Hepatocyte (in vitro differentiated cells): ENCODE data around the gene FOSL2. TPM values are rescaled to one million over a fixed set of nuclear protein-coding genes. Genes with fewer than 3 reads are reported as not detected.
A peak's percentile ranks its signal among the peaks of the same experiment; 100 is the strongest.

Experiments
- DNase-seq: peaks from one replicate; pipeline ENCODE4 v3.0.0-alpha.2; 2016; ENCODE audit warnings: low spot score
- H2AFZ ChIP-seq: fragments of 200-600 bp; sonication (generic); 2 replicates; pipeline ENCODE4 v1.6.0; 2016; ENCODE audit warnings: antibody characterized with exemption, mild to moderate bottlenecking
- H3K27ac ChIP-seq: fragments of 200-600 bp; sonication (generic); 2 replicates; pipeline ENCODE4 v1.5.1; 2016; ENCODE audit warnings: mild to moderate bottlenecking
- H3K27me3 ChIP-seq: fragments of 200-600 bp; sonication (generic); 2 replicates; pipeline ENCODE4 v1.6.1; 2016
- H3K36me3 ChIP-seq: fragments of 200-600 bp; sonication (generic); replicated peaks from 2 replicates; pipeline ENCODE4 v1.5.1; 2016; ENCODE audit warnings: low read depth; ENCODE audit not compliant: insufficient read depth
- H3K4me1 ChIP-seq: fragments of 200-600 bp; sonication (generic); 2 replicates; pipeline ENCODE4 v1.5.1; 2016; ENCODE audit warnings: mild to moderate bottlenecking, moderate library complexity; ENCODE audit not compliant: insufficient read depth
- H3K4me2 ChIP-seq: fragments of 200-600 bp; sonication (generic); 2 replicates; pipeline ENCODE4 v1.6.0; 2016
- H3K4me3 ChIP-seq: fragments of 200-600 bp; sonication (generic); 2 replicates; pipeline ENCODE4 v1.5.1; 2016; ENCODE audit warnings: mild to moderate bottlenecking
- H3K79me2 ChIP-seq: fragments of 200-600 bp; sonication (generic); 2 replicates; pipeline ENCODE4 v1.6.0; 2017; ENCODE audit warnings: mild to moderate bottlenecking
- H3K9me2 ChIP-seq: fragments of 200-600 bp; sonication (generic); replicated peaks from 2 replicates; pipeline ENCODE4 v1.6.0; 2017; ENCODE audit warnings: mild to moderate bottlenecking; ENCODE audit not compliant: insufficient read depth
- H3K9me3 ChIP-seq: fragments of 200-600 bp; sonication (generic); 2 replicates; pipeline ENCODE4 v1.5.1; 2016; ENCODE audit warnings: low read depth, mild to moderate bottlenecking
- H4K20me1 ChIP-seq: fragments of 200-600 bp; sonication (generic); 2 replicates; pipeline ENCODE4 v1.6.0; 2016; ENCODE audit warnings: mild to moderate bottlenecking; ENCODE audit not compliant: insufficient read depth, poor library complexity, severe bottlenecking
- EZH2 ChIP-seq: fragments of 200-600 bp; sonication (generic); IDR thresholded peaks from 2 replicates; pipeline ENCODE4 v1.6.1; 2016; ENCODE audit warnings: antibody characterized with exemption, mild to moderate bottlenecking, borderline replicate concordance
- EZH2phosphoT487 ChIP-seq: fragments of 200-600 bp; sonication (generic); IDR thresholded peaks from one replicate; pipeline ENCODE4 v1.6.1; 2018; ENCODE audit warnings: antibody characterized with exemption, mild to moderate bottlenecking, low read depth, moderate library complexity; ENCODE audit not compliant: unreplicated experiment, severe bottlenecking
- WGBS: methylation state at CpG from one replicate; pipeline ENCODE4 v1.1.6; 2016; ENCODE audit warnings: low lambda C conversion rate; ENCODE audit errors: missing lambda C conversion rate; 5-methylcytosine and 5-hydroxymethylcytosine counted together
- polyA plus RNA-seq: library from polyadenylated mRNA; unstranded; fragments of >200 nt; fragmentation: Nextera tagmentation; extraction: Ambion mirVana; gene quantifications from 2 replicates; pipeline ENCODE4 v1.2.1, GENCODE V29; 2016
- total RNA-seq: library from RNA; depleted of rRNA; stranded (reverse); fragments of >200 nt; gene quantifications from 2 replicates; pipeline ENCODE4 v1.2.3, GENCODE V29; 2014
- TF ChIP-seq, protein P1 (sequence below): fragments of 200-600 bp; sonication (generic); IDR thresholded peaks from 2 replicates; pipeline ENCODE4 v1.5.1; 2016; ENCODE audit warnings: antibody characterized with exemption, mild to moderate bottlenecking; ENCODE audit not compliant: poor library complexity

The FOSL2 gene
- total and polyA plus RNA-seq, 2 experiments from 2014 or later = 91.1 to 148 TPM

DNA sequence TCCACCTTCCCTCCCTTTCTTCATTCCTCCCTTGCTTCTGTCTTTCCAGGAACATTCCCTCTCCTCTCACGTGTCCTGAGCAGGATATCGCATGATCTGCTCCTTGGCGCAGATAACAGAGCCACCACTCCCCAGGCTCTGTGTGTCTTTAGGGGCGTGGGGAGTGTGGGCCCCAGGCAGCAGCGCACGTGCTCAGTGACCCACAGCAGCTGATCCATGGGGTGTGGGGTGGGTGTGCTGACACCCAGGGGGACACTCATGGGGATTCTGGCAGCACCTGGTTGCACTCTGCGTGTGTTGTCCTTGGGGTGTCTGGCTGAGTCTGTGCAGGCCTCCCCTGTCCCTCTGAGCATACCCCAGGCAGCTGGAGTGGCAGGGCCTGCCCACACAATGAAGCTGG, 9.9 kb upstream of the FOSL2 start:
- Histone ChIP-seq H3K79me2 (no peaks in the 10 kb centered on the region), H3K4me3 (no peak overlapping the region), H3K9me3 (no peaks in the 10 kb centered on the region), H2AFZ (no peak overlapping the region), H3K4me1 (peaks cover 44% of the 10 kb centered on the region), H3K9me2 (no peaks in the 10 kb centered on the region), H3K27ac (peak overlapping the region; percentile 96), H3K36me3 (no peaks in the 10 kb centered on the region), H3K4me2 (no peak overlapping the region), H4K20me1 (no peaks in the 10 kb centered on the region), H3K27me3 (no peaks in the 10 kb centered on the region)
- WGBS = 56% methylated on average over 7 of the region's 7 CpGs
- no peak for DNase-seq
- TF ChIP-seq EZH2 (no peak), EZH2phosphoT487 (no peak)
- TF ChIP-seq, protein P1, sequence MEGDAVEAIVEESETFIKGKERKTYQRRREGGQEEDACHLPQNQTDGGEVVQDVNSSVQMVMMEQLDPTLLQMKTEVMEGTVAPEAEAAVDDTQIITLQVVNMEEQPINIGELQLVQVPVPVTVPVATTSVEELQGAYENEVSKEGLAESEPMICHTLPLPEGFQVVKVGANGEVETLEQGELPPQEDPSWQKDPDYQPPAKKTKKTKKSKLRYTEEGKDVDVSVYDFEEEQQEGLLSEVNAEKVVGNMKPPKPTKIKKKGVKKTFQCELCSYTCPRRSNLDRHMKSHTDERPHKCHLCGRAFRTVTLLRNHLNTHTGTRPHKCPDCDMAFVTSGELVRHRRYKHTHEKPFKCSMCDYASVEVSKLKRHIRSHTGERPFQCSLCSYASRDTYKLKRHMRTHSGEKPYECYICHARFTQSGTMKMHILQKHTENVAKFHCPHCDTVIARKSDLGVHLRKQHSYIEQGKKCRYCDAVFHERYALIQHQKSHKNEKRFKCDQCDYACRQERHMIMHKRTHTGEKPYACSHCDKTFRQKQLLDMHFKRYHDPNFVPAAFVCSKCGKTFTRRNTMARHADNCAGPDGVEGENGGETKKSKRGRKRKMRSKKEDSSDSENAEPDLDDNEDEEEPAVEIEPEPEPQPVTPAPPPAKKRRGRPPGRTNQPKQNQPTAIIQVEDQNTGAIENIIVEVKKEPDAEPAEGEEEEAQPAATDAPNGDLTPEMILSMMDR = no peak

DNA sequence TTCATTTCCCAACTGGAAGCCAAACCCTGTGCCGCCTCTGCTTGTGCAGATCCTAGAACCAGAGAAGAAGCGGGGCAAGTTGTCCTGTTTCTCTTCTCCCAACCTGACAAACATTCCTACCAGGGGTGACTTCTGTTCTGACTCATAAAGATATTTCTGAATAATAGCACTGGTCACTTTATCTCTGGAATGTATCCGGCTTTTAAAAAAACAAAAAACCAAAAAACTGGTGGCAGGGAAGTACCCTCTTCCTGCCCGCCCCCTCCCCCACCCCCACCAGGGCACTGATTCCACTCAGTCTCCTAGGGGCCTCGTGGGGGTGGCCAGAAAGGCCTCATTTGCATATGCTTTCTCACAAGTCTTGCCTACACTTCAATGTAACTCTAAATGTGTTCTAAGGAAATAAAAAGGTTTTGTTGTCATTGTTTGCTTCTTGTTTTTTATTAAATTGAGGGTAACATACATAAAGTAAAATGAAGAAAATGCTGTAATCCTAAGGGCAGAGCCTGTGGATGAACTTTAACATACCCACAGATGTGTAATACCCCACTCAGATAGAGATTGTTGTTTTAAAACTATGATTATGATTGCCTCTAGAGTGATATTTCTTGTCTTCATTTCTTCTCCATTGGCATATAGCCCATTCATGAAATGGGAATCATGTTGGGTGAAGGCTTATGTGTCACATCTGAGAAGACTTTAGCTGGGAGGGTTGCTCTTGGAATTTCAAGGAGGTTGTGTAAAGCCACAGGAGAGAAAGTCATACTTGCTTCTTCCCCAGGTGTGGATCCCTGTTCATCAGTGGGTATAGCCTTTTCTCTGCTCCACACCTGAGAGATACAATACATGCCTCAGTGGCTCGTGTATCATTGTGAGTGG, 5.3 kb upstream of the FOSL2 start:
- Histone ChIP-seq H2AFZ (no peak overlapping the region), H4K20me1 (no peaks in the 10 kb centered on the region), H3K79me2 (no peaks in the 10 kb centered on the region), H3K27me3 (no peaks in the 10 kb centered on the region), H3K4me3 (no peak overlapping the region), H3K36me3 (no peaks in the 10 kb centered on the region), H3K4me1 (peaks cover 22% of the 10 kb centered on the region), H3K9me3 (no peaks in the 10 kb centered on the region), H3K4me2 (no peak overlapping the region), H3K9me2 (no peaks in the 10 kb centered on the region), H3K27ac (peak overlapping the region; percentile 36)
- no peak for DNase-seq
- TF ChIP-seq, protein P1 = no peak
- TF ChIP-seq EZH2 = no peak
- TF ChIP-seq EZH2phosphoT487 = no peak
- WGBS = 55% methylated on average over 6 of the region's 6 CpGs

DNA sequence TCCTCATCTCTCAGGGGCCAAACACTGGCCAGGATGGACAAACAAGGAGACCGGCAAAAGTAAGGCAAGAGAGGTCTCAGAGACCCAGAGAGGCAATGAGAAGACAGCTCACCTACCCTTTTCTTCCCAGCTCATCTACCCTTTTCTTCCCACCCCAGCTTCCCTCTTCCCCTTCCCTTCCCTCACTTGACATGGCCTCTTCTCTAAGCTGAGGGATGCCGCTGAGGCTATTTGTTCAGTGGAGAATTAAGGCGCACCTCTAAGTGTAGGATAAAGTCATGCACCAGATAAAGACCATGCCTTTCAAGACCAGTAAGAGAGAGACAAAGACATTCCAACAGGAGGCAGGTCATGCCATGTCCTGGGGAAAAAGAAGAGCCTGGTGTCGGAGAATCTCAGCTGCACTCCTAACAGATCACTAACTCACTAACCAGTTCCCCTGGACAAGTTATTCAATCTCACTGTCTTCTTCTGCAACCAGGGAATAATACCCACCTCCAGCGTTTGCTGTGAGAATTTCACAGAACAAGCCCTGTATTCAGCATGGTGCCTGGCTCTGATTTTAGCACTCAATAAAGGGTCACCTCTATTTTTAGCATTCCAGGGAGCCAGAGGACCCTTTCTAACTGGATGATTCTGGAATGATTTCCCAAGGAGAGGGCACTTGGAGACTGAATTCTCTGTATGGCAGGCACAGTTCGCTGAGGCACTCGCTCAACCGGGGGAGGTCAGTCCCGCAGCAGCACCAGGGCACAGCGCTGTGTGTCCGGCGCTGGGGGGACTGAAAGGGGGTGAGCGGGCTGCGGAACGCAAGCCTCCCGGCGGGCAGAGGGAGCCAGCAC, 3.0 kb upstream of the FOSL2 start:
- Histone ChIP-seq H3K9me2 (no peaks in the 10 kb centered on the region), H3K4me2 (peak overlapping the region; percentile 90), H3K4me1 (peaks cover 10% of the 10 kb centered on the region), H3K79me2 (peaks cover 18% of the 10 kb centered on the region), H3K27ac (peak overlapping the region; percentile 100), H2AFZ (peak overlapping the region; percentile 2), H3K4me3 (no peak overlapping the region), H3K27me3 (no peaks in the 10 kb centered on the region), H4K20me1 (peaks cover 6% of the 10 kb centered on the region), H3K36me3 (no peaks in the 10 kb centered on the region), H3K9me3 (no peaks in the 10 kb centered on the region)
- DNase-seq = no peak
- 19% methylated on average over 17 of the region's 17 CpGs for WGBS
- TF ChIP-seq EZH2 = no peak
- TF ChIP-seq, protein P1 = peak; percentile 1
